ENCODE data around the gene AOC2.
"Not testable (repeated sequence)": the region's sequence is repeated elsewhere in the genome, so short reads cannot be mapped to it uniquely, and the experiment has no call there.

AOC2 gene

DNA sequence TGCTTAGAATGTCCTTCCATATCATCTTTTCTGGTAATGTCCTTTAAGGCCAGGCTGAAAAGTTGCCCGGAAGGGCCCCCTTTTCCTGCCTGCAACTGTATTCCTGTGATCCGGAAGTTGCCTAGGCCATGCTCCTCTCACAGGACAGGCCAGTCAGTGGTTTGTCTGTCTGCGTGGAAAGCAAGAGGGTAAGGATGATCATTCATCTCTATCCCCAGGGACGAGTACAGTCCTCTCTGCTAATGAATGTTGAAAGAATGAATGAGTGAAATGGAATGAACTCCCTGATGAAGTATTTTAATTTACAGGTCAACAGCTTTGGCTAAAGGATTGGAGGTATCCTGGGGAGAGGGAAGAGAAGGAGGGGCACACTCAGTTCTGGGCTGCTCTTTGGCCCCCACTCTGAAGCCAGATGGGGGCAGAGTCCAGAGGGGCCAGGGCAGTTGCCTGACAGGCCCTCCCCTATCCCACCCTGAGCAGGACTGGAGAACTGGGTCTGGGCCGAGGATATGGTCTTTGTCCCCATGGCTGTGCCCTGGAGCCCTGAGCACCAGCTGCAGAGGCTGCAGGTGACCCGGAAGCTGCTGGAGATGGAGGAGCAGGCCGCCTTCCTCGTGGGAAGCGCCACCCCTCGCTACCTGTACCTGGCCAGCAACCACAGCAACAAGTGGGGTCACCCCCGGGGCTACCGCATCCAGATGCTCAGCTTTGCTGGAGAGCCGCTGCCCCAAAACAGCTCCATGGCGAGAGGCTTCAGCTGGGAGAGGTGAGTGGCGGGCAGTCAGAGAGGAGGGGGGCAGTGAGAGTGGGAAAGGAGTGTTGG is 9.8 kb downstream of the AOC2 start:
- DNase-seq, result no peak

DNA sequence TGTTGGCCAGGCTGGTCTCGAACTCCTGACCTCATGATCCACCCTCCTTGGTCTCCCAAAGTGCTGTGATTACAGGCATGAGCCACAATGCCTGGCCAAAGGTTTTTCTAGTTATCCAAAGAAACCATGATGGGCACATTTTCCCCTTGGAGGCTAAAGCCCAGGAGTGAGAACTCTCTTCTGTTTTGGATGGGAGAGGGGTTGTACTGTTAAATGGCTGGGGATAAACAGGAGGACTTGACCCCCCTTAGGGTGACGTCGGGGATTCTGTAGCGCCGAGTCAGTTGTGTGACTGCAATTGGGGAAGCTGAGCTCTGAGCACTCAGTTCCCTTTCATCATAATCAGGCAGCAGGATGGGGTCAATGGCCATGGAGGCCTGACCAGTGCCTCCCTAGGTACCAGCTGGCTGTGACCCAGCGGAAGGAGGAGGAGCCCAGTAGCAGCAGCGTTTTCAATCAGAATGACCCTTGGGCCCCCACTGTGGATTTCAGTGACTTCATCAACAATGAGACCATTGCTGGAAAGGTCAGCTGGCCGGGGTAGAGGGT is 10.7 kb downstream of the AOC2 start:
- no peak for DNase-seq

DNA sequence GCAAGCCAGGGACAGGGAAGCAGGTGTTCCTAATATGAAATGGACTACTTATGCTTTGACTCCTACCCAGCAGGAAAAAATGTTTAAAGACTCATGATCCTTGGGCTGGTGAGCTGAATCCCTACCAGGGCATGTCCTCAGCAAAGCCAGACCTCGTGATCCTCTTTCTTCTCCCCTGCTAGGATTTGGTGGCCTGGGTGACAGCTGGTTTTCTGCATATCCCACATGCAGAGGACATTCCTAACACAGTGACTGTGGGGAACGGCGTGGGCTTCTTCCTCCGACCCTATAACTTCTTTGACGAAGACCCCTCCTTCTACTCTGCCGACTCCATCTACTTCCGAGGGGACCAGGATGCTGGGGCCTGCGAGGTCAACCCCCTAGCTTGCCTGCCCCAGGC is 11.7 kb downstream of the AOC2 start:
- DNase-seq, result not testable (repeated sequence)

DNA sequence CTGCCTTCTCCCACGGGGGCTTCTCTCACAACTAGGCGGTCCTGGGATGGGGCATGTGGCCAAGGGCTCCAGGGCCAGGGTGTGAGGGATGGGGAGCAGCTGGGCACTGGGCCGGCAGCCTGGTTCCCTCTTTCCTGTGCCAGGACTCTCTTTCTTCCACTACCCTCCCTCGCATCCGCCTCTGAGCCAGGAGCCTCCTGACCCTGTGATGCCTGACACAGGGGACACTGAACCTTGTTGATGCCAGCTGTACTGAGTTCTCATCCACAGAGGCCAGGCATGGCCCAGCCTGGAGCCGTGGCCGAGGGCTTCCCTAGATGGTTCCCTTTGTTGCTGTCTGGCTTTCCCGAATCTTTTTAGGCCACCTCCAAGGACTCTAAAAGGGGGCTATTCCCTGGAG is 12.1 kb downstream of the AOC2 start:
- not testable (repeated sequence) for DNase-seq

DNA sequence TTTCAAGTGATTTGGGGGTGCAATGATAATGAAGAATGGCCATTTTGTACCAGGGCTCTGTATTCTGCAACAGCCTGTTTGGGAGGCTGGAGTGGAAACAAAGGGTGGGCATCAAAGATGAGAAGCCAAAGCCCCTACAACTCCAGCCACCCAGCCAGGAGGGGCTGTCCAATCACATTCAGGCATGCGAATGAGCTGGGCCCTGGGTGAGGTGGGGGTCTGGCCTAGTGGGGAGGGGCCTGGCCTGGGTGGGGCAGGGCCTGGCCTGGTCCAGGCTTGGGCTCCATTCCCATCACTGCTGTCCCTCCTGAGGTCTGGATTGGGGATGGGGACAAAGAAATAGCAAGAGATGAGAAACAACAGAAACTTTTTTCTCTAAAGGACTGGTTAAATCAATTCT is 13.0 kb downstream of the AOC2 start:
- DNase-seq, result no peak

DNA sequence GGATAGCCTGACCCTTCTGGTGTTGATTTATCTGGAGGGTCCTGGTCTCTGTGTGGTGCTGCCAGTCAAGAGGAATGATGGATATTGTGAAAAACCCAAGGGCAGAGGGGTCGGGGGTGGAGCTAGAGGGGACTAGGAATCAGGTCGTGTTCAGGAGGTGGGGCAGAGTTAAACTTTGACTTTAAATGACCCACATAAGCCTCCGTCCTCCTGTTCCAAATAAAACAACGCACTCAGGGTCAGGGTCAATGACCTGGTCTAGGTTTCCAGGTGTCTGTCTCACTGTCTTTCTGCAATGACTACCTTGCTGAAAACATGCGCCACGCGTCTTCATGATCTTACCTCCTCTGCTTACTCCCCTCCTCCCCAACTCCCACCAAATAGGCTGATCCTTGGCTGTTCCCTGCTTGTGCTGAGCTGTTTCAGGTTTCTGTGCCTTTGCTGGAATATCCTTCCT is 21.3 kb downstream of the AOC2 start:
- DNase-seq, result no peak

DNA sequence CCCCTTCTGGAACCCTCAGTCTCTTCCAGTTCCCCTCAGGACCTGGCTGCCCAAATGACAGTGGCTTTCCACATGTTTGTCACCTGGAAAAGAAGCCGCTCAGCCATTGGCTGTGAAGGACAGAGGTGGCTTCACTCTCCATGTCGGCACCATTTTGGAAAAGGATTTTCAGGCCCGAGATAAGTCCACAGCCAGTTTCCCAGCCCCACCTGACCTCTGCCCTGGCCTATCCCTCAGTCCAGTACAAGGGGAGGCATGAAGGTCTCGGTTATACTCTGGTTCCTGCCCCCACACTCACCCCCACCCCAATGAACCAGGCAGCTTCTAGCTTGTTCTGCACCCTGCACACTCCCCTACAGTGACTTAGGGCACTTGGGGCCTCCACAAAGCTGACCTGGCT is 21.8 kb downstream of the AOC2 start:
- DNase-seq, result no peak

DNA sequence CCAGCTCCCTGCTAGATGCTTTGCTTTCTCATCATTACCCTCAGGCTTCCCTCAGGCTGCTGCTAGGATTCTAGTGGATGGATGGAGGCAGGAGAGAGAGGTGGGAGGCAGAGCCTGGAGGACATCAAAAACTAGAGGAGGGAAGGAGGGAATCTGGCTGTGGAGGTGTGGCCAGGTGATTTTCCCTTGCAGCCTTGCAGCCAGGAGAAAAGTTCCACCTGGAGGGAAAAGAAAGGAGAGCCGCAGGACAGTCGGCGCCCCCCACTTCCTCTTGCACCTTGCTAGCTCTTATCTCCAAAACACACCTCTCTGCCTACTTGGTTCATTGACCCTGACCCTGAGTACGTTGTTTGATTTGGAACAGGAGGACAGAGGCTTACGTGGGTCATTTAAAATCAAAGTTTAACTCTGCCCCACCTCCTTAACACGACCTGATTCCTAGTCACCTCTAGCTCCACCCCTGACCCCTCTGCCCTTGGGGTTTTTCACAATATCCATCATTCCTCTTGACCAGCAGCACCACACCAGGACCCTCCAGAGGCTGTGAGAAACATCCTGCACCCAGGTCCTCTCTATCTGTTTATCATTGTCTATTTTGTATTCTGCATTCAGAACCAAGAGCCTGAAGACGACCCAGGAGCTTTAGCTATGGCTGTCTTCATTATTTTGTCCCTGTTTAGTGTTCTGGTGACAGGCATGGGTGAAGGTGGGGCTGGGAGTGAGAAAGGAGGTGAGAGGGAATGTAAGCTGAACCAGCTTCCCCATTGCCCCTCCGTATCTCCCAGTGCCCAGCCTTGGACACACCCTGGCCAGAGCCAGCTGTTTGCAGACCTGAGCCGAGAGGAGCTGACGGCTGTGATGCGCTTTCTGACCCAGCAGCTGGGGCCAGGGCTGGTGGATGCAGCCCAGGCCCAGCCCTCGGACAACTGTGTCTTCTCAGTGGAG is 22.5 kb downstream of the AOC2 start:
- DNase-seq, result no peak

DNA sequence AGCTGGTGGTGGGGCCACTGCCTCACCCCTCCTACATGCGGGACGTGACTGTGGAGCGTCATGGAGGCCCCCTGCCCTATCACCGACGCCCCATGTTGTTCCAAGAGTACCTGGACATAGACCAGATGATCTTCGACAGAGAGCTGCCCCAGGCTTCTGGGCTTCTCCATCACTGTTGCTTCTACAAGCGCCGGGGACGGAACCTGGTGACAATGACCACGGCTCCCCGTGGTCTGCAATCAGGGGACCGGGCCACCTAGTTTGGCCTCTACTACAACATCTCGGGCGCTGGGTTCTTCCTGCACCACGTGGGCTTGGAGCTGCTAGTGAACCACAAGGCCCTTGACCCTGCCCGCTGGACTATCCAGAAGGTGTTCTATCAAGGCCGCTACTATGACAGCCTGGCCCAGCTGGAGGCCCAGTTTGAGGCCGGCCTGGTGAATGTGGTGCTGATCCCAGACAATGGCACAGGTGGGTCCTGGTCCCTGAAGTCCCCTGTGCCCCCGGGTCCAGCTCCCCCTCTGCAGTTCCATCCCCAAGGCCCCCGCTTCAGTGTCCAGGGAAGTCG is 23.4 kb downstream of the AOC2 start:
- not testable (repeated sequence) for DNase-seq

DNA sequence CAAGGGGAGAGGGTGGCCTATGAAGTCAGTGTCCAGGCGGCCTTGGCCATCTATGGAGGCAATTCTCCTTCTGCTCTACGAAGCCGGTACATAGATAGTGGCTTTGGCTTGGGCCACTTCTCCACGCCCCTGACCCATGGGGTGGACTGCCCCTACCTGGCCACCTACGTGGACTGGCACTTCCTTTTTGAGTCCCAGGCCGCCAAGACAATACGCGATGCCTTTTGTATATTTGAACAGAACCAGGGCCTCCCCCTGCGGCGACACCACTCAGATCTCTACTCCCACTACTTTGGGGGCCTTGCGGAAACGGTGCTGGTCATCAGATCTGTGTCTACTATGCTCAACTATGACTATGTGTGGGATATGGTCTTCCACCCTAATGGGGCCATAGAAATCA is 24.0 kb downstream of the AOC2 start:
- no peak for DNase-seq

DNA sequence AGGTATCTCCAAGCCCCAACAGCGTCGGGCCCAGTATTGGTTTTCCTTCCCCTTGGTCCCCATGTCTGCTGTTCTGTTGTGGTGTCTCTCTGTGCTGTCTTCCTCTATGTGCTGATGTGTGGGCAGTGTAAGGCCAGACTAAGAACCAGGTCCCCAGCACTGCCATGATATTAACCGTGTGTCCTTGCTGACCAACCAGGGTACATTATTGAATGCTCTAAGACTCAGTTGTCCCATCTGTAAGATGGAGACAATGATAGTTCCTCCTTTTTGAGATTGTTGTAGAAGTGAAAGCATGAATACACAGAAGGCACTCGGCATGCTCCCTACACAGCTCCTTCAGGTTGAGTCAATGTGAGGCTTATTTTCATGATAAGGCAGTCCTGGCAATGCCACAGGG is 27.3 kb downstream of the AOC2 start:
- no peak for DNase-seq

DNA sequence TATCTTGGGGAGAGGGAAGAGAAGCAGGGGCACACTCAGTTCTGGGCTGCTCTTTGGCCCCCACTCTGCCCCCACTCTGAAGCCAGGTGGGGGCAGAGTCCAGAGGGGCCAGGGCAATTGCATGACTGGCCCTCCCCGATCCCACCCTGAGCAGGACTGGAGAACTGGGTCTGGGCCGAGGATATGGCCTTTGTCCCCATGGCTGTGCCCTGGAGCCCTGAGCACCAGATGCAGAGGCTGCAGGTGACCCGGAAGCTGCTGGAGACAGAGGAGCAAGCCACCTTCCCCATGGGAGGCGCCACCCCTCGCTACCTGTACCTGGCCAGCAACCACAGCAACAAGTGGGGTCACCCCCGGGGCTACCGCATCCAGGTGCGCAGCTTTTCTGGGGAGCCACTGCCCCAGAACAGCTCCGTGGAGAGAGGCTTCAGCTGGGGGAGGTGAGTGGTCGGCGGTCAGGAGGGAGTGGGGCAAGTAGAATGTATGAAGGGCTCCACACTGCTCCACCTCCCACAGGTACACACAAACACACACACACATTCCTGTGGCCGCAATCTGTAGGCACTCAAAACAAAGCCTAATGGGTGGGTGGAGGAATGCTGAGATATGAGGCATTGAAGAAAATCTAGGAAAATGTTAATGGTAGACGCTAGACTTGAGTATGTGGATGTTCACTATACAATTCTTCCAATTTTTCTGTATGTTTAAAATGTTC is 28.0 kb downstream of the AOC2 start:
- DNase-seq, result no peak

DNA sequence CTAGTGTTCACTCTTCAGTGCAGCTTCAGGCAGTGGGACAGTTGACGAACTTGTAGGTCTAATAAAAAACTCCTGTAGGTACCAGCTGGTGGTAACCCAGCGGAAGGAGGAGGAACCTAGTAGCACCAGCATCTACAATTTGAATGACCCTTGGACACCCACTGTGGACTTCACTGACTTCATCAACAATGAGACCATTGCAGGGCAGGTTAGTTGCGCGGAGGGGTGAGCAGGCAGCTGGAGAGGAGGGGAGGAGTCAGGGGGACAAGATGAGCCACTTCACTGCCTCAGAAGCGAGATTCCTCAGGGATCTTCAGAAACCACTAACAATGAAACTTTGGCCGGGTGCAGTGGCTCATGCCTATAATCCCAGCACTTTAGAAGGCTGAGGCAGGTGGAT is 28.9 kb downstream of the AOC2 start:
- DNase-seq, result no peak

DNA sequence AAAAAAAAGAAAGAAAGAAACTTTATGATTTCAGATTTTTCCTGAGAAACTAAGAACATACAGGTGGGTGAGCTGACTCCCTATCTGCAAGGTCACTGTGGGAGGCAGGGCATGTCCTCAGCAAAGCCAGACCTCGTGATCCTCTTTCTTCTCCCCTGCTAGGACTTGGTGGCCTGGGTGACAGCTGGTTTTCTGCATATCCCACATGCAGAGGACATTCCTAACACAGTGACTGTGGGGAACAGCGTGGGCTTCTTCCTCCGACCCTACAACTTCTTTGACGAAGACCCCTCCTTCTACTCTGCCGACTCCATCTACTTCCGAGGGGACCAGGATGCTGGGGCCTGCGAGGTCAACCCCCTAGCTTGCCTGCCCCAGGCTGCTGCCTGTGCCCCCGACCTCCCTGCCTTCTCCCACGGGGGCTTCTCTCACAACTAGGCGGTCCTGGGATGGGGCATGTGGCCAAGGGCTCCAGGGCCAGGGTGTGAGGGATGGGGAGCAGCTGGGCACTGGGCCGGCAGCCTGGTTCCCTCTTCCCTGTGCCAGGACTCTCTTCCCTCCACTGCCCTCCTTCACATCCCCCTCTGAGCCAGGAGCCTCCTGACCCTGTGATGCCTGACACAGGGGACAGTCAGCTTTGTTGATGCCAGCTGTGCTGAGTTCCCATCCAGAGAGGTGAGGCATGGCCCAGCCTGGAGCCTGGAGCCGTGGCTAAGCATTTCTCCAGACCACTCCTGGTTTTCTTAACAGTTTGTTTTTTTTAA is 29.7 kb downstream of the AOC2 start:
- DNase-seq, result not testable (repeated sequence)

DNA sequence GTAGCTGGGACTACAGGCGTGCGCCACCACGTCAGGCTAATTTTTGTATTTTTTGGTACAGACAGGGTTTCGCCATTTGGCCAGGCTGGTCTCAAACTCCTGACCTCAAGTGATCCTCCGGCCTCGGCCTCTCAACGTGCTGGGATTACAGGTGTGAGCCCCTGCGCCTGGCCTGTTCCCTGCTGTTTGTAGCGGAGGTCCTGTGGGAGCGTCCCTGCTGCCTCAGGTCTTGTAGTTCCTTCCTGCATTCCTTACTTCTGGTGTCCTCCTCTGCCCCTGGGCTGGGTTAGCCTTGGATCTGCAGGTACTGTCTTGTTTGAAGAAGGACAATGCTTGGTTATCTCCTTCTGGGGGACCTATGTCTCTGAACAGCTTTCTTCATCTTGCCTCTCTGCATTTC is 32.7 kb downstream of the AOC2 start:
- DNase-seq, result no peak

DNA sequence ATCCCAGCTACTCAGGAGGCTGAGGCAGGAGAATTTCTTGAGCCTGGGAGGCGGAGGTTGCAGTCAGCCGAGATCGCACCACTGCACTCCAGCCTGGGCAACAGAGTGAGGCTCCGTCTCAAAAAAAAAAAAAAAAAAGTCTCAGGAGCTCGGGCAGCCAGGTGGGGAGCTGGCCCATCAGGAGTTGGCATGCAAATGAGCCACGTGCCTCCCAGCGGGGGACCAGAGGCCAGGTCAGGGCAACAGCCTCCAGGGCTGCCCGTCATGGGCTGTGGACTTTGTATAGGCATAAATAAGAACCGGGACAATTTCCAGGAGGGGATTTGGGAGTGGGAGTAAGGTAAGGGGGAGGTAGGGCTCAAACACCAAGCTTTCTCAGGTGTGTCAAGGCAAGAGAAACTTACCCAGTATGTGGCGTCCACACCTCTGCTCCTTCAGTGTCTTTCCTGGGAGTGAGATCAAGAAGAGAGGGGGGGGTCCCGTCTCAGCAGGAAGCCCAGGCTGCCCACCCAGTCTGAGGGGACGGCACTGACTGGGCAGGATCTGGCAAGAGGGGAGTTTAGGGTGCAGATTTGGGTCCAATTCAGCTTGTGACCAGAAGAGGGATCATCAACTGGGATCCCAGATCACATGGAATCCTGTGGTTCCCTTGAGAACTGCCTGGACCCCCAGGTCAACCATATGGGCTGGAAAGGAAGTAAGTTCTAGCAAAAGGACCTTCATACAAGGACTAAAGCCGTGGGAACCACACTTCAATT is 33.9 kb downstream of the AOC2 start:
- DNase-seq, result peak; percentile 84

DNA sequence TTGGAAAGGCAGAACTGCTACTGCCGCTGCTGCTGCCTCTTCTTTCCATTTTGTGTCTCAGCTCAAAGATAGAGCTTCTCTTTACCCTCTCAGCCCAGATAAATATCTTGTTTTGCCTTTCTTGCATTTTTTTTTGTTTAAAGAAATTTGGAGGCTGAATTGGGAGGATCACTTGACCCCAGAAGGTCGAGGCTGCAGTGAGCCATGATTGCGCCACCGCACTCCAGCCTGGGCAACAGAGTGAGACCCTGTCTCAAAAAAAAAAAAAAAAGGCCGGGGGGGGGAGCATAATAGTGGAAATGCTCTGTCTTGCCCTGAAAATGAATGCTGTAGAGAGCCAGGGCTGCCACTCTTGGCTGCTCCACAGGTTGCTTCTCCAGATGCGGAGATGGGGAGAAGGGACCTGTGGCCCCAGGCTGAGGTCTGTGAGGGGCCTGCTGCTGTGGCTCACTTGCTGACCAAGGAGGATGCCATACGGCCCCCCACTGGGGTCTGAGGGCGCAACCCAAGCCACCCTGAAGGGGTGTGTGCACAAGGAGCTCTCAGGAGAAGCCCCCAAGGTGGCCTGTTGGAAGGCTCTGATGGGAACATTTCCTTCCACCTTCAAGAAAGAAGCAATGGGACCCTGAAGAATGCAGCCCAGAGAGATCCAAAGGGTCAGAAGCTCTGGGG is 34.7 kb downstream of the AOC2 start:
- DNase-seq, result no peak

DNA sequence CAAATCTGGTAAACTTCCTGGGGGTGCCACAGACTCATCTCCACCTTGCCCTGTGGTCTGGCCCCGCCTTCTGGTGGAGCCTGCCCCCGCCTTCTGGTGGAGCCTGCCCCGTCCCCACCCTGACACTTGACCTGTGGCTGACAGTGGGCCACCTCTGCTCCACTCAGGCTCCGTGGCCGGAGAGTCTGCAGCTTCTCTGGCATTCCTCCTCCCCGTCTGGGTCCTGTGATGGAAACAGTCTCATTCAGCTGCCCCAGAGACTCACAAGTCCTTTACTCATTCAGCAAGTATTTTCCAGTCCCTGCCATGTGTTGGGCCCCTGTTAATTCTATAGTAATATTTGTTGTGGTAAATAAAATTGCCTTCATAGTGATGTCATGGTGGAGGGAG is 35.2 kb downstream of the AOC2 start:
- peak; percentile 84 for DNase-seq

DNA sequence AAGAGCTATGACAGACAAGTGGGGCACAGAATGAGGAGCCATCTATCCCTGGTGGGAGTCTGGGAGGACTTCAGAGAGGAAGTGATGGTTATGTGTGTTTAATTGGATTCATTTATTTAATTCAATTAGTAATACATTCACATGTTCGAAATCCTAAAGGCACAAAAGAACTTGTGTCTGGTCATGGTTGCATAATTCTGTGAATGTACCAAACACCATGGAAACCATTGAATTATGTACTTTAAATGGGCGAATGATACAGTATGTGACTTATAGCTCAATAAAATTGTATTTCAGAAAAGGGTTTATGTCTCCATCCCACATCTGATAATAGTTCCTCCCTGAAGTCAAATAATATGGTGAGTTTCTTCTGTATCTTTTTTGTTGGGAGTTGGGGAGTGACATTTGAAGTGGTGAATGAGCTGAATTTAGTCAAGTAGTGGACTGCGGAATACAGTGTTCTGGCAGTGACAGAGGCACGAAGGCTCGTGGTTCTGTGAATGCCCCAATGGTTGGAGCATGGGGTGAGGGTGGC is 36.5 kb downstream of the AOC2 start:
- DNase-seq, result no peak

DNA sequence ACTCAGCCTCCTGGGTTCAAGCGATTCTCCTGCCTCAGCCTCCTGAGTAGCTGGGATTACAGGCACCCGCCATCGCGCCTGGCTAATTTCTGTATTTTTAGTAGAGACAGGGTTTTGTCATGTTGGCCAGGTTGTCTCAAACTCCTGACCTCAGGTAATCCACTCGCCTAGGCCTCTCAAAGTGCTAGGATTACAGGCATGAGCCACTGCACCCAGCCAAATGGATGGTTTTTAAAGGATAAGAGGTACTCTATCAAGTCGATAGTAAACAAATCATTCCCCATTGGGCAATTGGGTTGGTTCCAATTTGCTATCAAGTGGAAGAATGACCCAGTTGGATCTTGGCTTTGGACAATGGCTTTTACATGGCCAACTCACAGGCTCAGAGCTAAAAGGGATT is 37.3 kb downstream of the AOC2 start:
- not testable (repeated sequence) for DNase-seq

All from islet precursor cell (in vitro differentiated cells).